ENCODE data around the gene NECTIN1.

Gene NECTIN1

GRCh38 chr11:119624629-119625028 lies 104.4 kb downstream of the NECTIN1 start:
- no peak; the same call in 1 of the 2 replicates for TF ChIP-seq CTCF (conservative IDR thresholded peaks at IDR 0.05; ENCODE audit: low read length)
- H3K4me3 ChIP-seq (ENCODE audit: low read length): no peak overlapping the region
- DNase-seq (ENCODE audit: low read depth): no peak

GRCh38 chr11:119624102-119624615 lies 104.8 kb downstream of the NECTIN1 start:
- DNase-seq (ENCODE audit: low read depth): no peak
- H3K4me3 ChIP-seq (ENCODE audit: low read length): no peak overlapping the region
- TF ChIP-seq CTCF (conservative IDR thresholded peaks at IDR 0.05; ENCODE audit: low read length): peak; percentile 35

- DNase-seq (ENCODE audit: low read depth): no peak
- no peak overlapping the region for H3K4me3 ChIP-seq (ENCODE audit: low read length)
- TF ChIP-seq CTCF (conservative IDR thresholded peaks at IDR 0.05; ENCODE audit: low read length): no peak
These were observed 105.3 kb downstream of the NECTIN1 start for GRCh38 chr11:119623682-119624081.

- DNase-seq (ENCODE audit: low read depth): no peak
- TF ChIP-seq CTCF (conservative IDR thresholded peaks at IDR 0.05; ENCODE audit: low read length): no peak
- no peak overlapping the region for H3K4me3 ChIP-seq (ENCODE audit: low read length)
These were observed 106.4 kb downstream of the NECTIN1 start for GRCh38 chr11:119622454-119623143.

- no peak for TF ChIP-seq CTCF (conservative IDR thresholded peaks at IDR 0.05; ENCODE audit: low read length)
- H3K4me3 ChIP-seq (ENCODE audit: low read length): no peak overlapping the region
- DNase-seq (ENCODE audit: low read depth): no peak
These were observed 109.3 kb downstream of the NECTIN1 start for GRCh38 chr11:119619665-119620064.

GRCh38 chr11:119618208-119618909 lies 110.6 kb downstream of the NECTIN1 start:
- no peak for TF ChIP-seq CTCF (conservative IDR thresholded peaks at IDR 0.05; ENCODE audit: low read length)
- no peak overlapping the region for H3K4me3 ChIP-seq (ENCODE audit: low read length)
- DNase-seq (ENCODE audit: low read depth): no peak

- no peak overlapping the region for H3K4me3 ChIP-seq (ENCODE audit: low read length)
- DNase-seq (ENCODE audit: low read depth): peak; percentile 33
- TF ChIP-seq CTCF (conservative IDR thresholded peaks at IDR 0.05; ENCODE audit: low read length): no peak
These were observed 111.7 kb downstream of the NECTIN1 start for GRCh38 chr11:119617340-119617713.

Measured in AG10803 (cell line).